Ishikawa (cell line): Measurements from ENCODE around the gene PHF20.

Experiments used
- CEBPB ChIP-seq: IDR thresholded peaks from 2 replicates; pipeline ENCODE4 v1.6.1; 2012
- CREB1 ChIP-seq: IDR thresholded peaks from 2 replicates; pipeline ENCODE4 v1.6.1; 2012; ENCODE audit warnings: low read depth
- EGR1 ChIP-seq: IDR thresholded peaks from 2 replicates; pipeline ENCODE4 v1.6.1; 2012
- EP300 ChIP-seq: IDR thresholded peaks from 2 replicates; pipeline ENCODE4 v1.6.1; 2012; ENCODE audit warnings: borderline replicate concordance
- FOXM1 ChIP-seq: IDR thresholded peaks from 2 replicates; pipeline ENCODE4 v1.6.1; 2012; ENCODE audit warnings: low read depth, borderline replicate concordance
- NFIC ChIP-seq: IDR thresholded peaks from 2 replicates; pipeline ENCODE4 v1.6.1; 2012
- RAD21 ChIP-seq: IDR thresholded peaks from 2 replicates; pipeline ENCODE4 v1.6.1; 2012; ENCODE audit warnings: low read depth
- TAF1 ChIP-seq: IDR thresholded peaks from 2 replicates; pipeline ENCODE4 v1.6.1; 2012; ENCODE audit warnings: low read depth, mild to moderate bottlenecking
- TCF12 ChIP-seq: IDR thresholded peaks from 2 replicates; pipeline ENCODE4 v1.6.1; 2012; ENCODE audit warnings: low read depth
- TEAD4 ChIP-seq: IDR thresholded peaks from 2 replicates; pipeline ENCODE4 v1.6.1; 2012
- YY1 ChIP-seq: IDR thresholded peaks from 2 replicates; pipeline ENCODE4 v1.6.1; 2012; ENCODE audit warnings: low read depth
- ZBTB7A ChIP-seq: IDR thresholded peaks from 2 replicates; pipeline ENCODE4 v1.6.1; 2012; ENCODE audit warnings: low read depth
- TF ChIP-seq, protein P1 (sequence below): IDR thresholded peaks from 2 replicates; pipeline ENCODE4 v1.6.1; 2012
- TF ChIP-seq, protein P2 (sequence below): IDR thresholded peaks from 2 replicates; pipeline ENCODE4 v1.6.1; 2012
- TF ChIP-seq, protein P3 (sequence below): IDR thresholded peaks from 2 replicates; pipeline ENCODE4 v1.6.1; 2012; ENCODE audit warnings: low read depth, mild to moderate bottlenecking

PHF20 gene

DNA sequence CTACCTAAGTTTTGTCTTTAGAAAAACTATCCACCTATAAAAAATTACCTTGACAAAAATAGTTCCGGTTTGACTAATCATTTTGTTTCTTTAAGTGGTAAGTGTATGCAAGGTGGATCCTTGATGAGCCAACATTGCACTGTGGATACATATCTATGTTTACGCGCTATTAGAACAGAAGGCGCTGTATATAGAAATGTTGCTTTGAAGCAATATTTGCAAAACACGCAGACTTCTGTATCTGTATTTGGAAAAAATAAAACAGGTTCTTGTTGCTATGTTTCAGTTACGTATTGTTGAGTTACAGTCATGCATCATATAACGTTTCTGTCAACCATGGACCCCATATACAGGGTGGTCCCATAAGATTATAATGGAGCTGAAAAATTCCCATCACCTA is 178.3 kb downstream of the PHF20 start:
- no peak for TF ChIP-seq RAD21
- TF ChIP-seq, protein P1, sequence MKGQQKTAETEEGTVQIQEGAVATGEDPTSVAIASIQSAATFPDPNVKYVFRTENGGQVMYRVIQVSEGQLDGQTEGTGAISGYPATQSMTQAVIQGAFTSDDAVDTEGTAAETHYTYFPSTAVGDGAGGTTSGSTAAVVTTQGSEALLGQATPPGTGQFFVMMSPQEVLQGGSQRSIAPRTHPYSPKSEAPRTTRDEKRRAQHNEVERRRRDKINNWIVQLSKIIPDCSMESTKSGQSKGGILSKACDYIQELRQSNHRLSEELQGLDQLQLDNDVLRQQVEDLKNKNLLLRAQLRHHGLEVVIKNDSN, result no peak
- TF ChIP-seq NFIC, result no peak
- TF ChIP-seq, protein P2, sequence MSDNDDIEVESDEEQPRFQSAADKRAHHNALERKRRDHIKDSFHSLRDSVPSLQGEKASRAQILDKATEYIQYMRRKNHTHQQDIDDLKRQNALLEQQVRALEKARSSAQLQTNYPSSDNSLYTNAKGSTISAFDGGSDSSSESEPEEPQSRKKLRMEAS, result no peak
- TF ChIP-seq EP300, result no peak
- TF ChIP-seq TCF12, result no peak
- TF ChIP-seq EGR1, result no peak
- no peak for TF ChIP-seq CREB1
- no peak for TF ChIP-seq FOXM1
- TF ChIP-seq, protein P3, sequence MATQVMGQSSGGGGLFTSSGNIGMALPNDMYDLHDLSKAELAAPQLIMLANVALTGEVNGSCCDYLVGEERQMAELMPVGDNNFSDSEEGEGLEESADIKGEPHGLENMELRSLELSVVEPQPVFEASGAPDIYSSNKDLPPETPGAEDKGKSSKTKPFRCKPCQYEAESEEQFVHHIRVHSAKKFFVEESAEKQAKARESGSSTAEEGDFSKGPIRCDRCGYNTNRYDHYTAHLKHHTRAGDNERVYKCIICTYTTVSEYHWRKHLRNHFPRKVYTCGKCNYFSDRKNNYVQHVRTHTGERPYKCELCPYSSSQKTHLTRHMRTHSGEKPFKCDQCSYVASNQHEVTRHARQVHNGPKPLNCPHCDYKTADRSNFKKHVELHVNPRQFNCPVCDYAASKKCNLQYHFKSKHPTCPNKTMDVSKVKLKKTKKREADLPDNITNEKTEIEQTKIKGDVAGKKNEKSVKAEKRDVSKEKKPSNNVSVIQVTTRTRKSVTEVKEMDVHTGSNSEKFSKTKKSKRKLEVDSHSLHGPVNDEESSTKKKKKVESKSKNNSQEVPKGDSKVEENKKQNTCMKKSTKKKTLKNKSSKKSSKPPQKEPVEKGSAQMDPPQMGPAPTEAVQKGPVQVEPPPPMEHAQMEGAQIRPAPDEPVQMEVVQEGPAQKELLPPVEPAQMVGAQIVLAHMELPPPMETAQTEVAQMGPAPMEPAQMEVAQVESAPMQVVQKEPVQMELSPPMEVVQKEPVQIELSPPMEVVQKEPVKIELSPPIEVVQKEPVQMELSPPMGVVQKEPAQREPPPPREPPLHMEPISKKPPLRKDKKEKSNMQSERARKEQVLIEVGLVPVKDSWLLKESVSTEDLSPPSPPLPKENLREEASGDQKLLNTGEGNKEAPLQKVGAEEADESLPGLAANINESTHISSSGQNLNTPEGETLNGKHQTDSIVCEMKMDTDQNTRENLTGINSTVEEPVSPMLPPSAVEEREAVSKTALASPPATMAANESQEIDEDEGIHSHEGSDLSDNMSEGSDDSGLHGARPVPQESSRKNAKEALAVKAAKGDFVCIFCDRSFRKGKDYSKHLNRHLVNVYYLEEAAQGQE, result no peak
- no peak for TF ChIP-seq ZBTB7A
- TF ChIP-seq YY1, result no peak
- no peak for TF ChIP-seq TAF1
- no peak for TF ChIP-seq TEAD4
- TF ChIP-seq CEBPB, result no peak

DNA sequence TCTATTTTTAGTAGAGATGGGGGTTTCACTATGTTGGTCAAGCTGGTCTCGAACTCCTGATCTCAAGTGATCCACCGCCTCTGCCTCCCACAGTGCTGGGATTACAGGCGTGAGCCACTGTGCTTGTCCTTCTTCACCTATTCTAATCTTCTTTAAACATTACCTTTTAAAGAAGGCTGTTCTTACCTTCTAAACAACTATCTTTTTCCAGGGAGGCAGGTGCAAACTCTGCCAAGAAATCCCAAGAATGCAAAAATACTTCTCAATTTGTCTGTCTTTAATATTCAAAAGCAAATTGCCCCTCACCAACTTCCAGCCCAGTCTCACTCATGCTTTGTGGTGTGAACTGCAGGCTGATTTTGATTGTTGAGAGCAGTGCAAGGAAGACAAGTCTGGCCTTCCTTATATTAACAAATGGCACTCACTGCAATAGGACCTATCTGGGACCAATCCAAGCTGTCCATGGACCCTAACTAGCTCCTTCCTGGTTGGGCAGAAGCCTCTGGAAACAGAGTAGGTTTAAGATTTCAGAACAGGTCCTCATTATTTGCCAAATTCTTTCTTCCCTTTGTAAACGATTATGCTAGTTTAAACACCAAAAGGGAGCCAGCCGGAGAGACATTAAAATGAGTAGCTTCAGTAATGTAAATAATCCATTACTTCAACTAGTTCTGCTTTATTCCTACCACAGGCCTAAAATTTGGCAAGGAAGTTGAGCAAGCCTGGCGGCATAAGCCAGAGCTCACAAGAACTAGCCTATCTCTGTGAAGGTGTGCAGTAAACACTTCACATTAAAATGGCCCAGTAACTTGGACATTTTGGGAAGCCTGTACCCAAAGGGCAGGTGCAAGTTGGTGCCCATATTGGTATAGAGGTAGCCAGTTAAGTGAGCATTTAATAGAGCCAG is 180.9 kb downstream of the PHF20 start:
- no peak for TF ChIP-seq YY1
- TF ChIP-seq EGR1, result no peak
- TF ChIP-seq RAD21, result no peak
- TF ChIP-seq EP300, result no peak
- TF ChIP-seq, protein P2, result no peak

DNA sequence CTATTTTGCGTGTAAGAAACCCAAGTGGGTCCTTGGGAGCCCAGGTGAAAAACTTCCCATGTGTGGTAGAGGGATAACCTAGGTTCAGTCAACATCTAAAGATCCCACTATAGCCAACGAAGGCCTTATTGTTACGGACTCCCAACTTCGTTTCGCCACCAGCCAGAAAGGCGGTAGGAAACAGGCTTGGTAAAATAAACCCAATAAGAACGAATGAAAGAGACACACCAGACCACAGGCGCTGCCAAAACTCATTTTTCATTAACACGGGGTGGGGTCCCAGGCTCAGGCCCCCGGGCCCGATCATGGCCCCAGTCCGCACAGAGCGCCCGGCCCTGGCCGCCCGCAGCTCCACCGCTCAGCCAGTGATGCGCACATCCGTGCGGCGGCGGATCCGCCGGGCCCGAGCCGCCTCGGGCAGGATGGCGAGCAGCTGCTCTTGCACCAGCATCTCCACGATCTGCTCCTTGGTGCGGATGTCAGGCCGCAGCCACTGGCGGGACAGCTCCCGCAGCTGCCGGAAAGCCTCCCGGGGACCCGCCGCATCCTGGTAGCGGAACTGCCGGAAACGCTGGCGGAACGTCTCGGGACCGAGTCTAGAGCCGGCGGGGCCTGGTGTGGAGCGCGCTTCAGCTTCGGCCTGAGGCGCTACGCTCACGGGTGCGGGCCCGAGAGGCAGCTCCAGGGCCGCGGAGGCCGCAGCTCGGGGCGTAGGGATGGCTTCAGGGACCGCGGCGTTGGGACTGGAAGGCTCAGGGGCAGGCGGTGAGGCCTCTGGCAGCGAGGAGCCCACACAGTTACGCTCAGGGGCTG is 181.8 kb downstream of the PHF20 start:
- no peak for TF ChIP-seq EGR1
- TF ChIP-seq ZBTB7A, result 0 out of 2 replicates have a peak, but pooled peaks have one; percentile 49

DNA sequence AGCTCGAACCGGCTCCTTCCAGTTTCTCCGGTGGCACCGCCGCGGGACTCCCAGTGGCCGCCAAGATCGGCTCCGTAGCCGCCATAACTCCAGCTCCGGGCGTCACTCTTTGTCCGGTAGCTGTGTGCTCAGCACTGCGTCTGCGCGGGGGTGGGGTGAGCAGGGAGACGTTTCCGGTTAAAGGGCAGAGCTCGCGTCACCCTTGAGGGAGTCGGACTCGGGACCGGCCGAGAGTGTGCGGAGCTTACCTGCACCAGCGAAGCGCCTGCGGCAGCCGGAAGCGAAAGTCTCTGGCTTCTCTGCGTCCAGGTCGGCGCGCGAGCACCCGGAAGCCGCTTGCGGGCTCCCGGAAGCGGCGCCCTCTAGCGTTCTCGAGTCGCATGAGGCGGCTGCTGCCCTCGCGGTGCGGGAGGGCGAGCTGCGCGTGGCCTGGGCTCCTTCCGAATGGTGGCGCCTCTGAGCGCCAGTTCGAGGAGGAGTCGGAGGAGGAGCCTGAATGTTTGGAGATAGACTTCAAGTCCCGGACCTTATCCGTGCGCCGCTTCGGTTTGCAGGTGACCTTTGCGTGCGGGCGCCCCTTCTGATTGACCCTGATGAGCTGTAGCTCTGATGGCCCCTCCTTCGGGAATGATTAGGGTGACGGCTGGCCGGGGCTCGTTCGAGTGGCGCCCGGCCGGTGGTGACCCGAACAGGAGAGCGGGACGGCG is 182.5 kb downstream of the PHF20 start, which contains the start of gene SCAND1:
TSS of gene SCAND1 (minus strand) at position 303 of the 707 bp plus-strand sequence. CDS start at position 85, 218 bp downstream.
- TF ChIP-seq TAF1, result peak; percentile 89
- TF ChIP-seq, protein P1, result no peak
- no peak for TF ChIP-seq EGR1
- TF ChIP-seq, protein P2, result peak; percentile 95
- TF ChIP-seq, protein P3, result 0 out of 2 replicates have a peak, but pooled peaks have one; percentile 20
- peak; percentile 71; the same call in 1 of the 2 replicates for TF ChIP-seq TCF12
- TF ChIP-seq CEBPB, result no peak
- peak; percentile 39; the same call in 1 of the 2 replicates for TF ChIP-seq RAD21
- peak; percentile 90 for TF ChIP-seq YY1
- no peak for TF ChIP-seq ZBTB7A
- TF ChIP-seq NFIC, result peak; percentile 21; the same call in 1 of the 2 replicates
- TF ChIP-seq FOXM1, result peak; percentile 18; the same call in 1 of the 2 replicates
- no peak for TF ChIP-seq TEAD4
- no peak for TF ChIP-seq EP300
- no peak for TF ChIP-seq CREB1

DNA sequence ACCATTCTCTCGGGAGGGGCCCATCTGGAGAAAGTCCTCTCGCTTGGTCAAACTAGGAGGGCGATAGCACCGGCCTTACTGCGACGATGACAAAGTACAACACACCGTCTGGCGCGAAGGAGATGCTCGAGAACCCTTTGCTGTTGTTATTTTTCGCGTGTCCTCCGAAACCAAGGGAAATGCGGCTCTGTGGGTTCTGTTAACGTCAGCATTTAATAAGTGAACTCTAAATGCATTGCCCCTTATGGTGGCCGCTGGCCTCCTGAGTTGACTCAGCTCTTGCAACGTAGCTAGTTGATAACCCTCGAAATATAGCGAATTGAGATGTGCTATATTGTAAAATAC is 183.1 kb downstream of the PHF20 start:
- TF ChIP-seq YY1 (no peak), FOXM1 (no peak), CREB1 (no peak), TAF1 (no peak), ZBTB7A (no peak), TCF12 (no peak), RAD21 (no peak), NFIC (no peak), TEAD4 (no peak), CEBPB (no peak), EP300 (no peak), EGR1 (no peak)
- TF ChIP-seq, protein P1, result no peak
- TF ChIP-seq, protein P2, result no peak
- TF ChIP-seq, protein P3, result no peak
